ENCODE data around the gene RASA3.

DNA sequence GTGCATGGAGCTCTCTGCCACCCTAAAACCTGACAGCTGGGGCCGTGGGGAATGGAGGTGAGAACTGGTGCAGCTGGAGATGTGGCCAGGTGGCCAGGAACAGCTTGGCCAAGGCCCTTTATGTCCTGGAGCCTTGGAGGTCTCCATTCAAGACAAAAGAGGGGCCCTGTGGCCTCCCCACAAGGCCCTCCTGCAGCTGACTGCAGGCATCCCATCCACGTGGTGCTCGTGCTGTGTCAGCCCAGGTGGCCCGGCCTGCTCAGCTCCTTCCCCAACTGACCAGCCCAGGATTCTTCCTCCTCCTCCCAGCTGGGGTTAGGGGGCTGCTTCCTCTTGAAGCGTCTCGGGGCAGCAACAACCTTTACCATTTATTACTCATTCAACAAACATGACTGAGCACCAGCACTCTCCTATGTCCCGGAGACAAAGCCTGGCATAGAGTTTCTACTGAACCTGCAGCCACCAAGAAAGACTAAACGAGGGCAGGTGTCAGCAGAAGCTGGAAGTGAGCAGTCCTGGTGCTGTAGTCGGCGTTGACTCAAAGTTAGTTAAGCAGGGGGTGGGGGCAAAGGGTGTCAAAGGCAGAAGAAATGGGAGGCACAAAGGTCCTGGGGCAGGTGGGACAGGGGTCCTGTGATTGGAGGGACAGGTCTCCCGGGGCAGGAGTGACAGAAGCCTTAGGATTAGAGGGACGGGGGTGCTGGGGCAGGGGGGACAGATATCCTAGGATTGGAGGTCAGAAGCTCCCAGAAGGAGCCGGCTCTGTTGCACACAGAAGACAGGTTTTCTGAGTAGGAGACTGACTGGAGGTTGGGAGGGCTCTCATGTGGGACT lies 135.3 kb downstream of the RASA3 start:
- no peak for TF ChIP-seq EZH2 (optimal IDR thresholded peaks at IDR 0.05; ENCODE audit: low read depth, low read length)
- TF ChIP-seq, protein P1, sequence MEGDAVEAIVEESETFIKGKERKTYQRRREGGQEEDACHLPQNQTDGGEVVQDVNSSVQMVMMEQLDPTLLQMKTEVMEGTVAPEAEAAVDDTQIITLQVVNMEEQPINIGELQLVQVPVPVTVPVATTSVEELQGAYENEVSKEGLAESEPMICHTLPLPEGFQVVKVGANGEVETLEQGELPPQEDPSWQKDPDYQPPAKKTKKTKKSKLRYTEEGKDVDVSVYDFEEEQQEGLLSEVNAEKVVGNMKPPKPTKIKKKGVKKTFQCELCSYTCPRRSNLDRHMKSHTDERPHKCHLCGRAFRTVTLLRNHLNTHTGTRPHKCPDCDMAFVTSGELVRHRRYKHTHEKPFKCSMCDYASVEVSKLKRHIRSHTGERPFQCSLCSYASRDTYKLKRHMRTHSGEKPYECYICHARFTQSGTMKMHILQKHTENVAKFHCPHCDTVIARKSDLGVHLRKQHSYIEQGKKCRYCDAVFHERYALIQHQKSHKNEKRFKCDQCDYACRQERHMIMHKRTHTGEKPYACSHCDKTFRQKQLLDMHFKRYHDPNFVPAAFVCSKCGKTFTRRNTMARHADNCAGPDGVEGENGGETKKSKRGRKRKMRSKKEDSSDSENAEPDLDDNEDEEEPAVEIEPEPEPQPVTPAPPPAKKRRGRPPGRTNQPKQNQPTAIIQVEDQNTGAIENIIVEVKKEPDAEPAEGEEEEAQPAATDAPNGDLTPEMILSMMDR (IDR thresholded peaks at IDR 0.05; ENCODE audit: low read length): no peak

Data from MM.1S (cell line).